HG02970 (cell line): Measurements from ENCODE around the gene ABO.
"Not testable (repeated sequence)": the region's sequence is repeated elsewhere in the genome, so short reads cannot be mapped to it uniquely, and the experiment has no call there.

ENCODE experiments used
- ATAC-seq: cut with Tn5 transposase; IDR thresholded peaks from one replicate; pipeline ENCODE4 v1.9.1; 2021; ENCODE audit warnings: mild to moderate bottlenecking, moderate library complexity, moderate number of reproducible peaks; ENCODE audit not compliant: unreplicated experiment, low FRiP score

ABO gene

GRCh38 chr9:133268335-133269056 lies 6.5 kb downstream of the ABO start:
- ATAC-seq = no peak

- no peak for ATAC-seq
Observed at GRCh38 chr9:133264235-133264764, 10.7 kb downstream of the ABO start.

DNA sequence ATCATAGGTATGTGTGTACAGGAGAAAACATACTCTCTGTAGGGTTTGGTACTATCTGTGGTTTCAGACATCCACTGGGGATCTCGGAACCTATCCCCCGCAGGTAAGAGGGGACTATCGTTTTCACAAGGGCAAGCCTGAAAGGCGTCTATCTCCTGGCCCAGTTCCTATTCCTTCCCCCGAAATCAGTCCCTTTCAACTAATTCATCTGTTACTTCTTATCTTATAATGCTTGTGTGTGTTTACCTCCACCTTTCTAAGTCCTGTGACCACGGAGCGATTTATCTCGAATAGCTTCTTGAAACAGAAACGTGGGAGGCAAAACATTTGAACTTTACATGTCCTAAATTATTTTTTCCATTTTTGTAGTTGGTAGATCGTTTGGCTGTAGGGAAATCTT lies 11.4 kb downstream of the ABO start:
- no peak for ATAC-seq

GRCh38 chr9:133262226-133262625 lies 12.8 kb downstream of the ABO start:
- ATAC-seq = no peak

DNA sequence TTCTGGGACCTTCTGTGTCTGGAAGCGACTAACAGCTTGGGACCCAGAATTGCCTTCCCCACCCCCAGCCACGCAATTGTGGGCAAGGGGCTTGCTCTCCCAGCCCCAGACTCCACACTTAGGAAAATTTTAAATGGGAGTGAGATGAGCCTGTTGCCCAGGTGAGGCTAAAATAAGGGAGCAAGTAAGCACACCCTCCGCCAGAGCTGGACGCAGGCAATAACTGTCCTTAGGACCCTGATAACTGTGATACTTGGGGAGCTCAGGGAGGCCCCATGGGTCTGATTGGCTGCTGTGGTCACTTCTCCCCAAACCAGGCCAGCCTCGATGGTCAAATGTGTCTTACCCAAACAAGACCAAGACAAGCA lies 13.3 kb downstream of the ABO start:
- no peak for ATAC-seq

GRCh38 chr9:133261103-133261752 lies 13.8 kb downstream of the ABO start:
- ATAC-seq = no peak

DNA sequence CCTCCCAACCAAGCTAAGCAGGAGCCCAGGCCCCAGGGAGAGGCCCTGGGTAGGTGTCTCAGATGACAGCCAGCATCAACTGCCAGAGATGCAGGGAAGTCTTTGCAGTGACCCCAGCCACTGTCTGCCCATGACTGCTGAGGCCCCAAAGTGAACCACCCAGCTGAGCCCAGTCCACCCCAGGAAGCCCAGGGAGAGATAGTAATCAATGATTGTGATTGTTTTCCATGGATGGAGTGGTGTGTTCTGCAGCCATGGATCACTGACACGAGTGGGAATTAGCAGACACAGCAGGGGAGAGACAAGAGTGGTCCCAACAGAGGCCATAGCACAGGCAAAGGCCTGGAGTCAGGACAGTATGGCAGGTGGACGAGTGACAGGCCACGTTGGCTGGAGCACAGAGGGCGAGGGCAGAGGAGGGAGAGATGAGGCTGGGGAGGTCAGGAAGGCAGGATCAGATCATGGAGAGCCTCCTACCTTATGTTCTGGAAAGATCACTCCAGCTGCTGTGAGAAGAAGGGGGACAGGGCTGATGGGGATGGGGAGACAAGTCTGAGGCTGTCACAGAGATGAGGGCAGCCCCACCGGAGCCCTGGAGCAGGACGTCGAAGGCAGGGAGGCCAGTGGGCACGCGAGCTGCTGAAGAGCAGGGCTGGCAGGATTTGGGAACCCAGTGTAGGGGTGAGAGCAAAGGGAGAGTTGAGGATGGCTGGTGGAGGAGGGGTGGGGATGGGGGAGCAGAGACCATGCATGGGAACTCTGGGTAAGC lies 14.5 kb downstream of the ABO start:
- ATAC-seq = no peak

DNA sequence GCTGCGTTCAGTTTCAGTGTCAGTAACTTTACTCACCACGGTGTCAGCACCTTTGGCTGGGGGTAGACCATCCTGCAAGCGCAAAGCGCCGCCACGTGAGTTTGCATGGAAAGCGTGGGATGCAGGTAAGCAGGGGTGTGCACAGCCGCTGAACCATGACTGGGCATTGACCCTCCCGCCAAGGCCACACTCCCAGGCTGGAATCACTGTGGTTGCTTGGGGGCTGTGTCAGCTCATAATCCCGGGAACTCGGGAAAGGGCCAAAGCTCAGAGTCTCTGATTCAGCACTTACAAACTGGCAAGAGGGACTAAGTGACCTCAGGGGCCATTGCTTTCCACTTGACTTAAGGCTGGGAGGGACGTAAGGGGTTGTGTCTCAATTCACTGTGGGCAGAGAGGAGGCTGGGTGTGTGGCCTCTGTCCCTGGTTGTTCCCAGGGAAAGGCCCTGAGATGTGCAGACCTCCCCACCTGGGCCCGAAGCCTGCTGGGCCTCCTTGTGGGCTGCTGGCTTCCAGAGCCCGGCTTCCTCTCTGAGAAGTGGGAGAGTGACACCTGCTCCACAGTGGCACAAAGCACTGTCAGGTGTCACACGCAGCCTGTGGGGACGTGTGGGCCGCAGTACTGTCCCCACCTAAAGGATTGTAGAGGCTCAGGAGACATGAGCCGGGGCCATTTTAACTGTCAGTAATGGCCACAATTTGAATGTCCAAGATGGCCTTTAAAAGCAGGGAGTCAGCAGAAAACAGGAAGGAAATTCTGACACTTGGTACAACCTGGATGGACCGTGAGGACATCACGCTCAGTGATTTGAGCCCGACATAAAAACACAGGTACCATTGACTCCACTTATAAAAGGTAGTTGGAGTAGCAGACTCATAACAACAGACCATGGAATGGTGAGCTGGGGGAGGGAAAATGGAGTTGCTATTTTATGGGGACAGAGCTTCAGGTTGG lies 16.7 kb downstream of the ABO start:
- ATAC-seq = no peak

DNA sequence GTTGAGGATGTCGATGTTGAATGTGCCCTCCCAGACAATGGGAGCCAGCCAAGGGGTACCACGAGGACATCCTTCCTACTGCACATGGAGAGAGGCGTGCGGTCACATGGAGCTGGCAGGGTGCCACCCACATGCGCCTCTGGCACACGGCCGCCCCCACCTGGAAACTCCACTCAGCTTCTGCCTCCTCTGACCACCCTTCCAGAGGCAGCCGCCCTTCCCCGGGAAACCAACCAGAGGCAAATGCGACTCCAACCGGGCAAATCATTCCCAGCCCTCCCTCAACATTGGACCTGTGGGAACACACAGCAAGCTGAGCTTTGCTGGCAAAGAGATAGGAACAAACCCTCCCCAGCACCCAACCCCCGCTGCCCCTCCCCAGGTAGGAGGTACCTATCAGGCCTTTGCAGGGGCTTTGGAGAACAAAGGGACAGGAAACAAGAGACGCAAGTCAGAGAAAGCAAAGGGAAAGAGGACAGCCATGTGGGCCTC lies 17.5 kb downstream of the ABO start:
- no peak for ATAC-seq

- ATAC-seq = no peak
Observed at GRCh38 chr9:133256686-133257091, 18.3 kb downstream of the ABO start.

GRCh38 chr9:133256136-133256461 lies 18.9 kb downstream of the ABO start:
- ATAC-seq = no peak

DNA sequence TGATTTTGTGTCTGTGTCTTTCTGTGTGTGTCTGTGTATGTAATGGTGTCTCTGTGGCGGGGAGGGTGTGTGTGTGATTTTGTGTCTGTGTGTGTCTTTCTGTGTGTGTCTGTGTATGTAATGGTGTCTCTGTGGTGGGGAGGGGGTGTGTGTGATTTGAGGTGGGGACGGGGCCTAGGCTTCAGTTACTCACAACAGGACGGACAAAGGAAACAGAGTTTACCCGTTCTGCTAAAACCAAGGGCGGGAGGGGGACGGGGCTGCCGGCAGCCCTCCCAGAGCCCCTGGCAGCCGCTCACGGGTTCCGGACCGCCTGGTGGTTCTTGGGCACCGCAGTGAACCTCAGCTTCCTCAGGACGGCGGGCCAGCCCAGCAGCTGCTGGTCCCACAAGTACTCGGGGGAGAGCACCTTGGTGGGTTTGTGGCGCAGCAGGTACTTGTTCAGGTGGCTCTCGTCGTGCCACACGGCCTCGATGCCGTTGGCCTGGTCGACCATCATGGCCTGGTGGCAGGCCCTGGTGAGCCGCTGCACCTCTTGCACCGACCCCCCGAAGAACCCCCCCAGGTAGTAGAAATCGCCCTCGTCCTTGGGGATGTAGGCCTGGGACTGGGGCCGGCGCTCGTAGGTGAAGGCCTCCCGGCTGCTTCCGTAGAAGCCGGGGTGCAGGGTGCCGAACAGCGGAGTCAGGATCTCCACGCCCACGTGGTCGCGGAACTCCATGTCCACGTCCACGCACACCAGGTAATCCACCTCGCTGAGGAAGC lies 19.4 kb downstream of the ABO start:
- no peak for ATAC-seq

GRCh38 chr9:133254471-133254870 lies 20.5 kb downstream of the ABO start:
- no peak for ATAC-seq

DNA sequence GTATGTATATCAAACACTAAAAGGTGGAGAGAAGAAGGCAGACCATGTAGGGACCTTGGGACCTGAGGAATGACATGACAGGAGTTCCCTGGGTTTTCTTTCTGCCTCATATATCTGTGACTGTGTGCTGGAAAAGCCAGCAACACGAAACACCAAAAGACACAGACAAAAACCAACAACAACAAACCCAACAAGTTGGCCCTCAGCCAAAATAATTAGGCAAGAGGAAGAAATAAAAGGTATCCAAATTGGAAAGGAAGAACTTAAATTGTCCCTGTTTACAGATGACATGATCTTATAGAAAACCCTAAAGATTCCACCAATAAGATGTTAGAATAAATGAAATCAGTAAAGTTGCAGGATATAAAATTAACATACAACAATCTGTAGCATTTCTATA lies 21.7 kb downstream of the ABO start:
- ATAC-seq = no peak

DNA sequence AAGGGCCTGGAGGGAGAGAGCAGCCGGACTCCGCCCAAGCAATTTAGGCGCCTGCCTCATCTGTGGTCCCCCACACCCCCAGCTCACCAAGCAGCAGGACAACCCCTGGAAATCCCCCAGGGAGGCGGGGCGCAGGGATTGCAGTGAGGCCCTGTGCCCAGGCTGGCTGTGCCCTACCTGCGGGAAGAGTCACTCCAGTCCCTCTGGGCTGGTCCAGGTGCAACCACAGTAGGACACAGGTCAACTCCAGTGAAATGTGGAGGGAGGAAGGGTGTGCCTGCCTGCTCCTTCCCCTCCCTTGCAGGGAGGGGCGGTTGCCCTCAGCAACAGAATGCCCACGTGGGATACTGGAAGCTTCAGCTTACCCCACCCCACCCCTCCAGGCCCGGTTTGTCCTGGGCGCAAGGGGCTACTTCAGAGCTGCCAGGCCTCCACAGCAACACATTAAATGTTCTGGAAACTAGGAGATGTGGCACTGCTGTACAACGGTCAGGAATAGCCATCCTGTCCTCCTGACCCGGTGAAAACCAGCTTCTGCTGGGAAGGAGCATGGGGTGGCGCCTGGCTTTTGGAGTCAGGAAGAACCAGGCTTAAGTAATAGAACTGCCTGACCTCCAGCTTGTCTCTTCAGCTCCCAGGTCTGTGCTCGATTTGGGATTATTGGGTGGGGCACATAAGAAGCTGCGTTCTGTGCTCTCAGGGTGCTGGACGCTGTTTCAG lies 22.5 kb downstream of the ABO start:
- ATAC-seq = no peak

DNA sequence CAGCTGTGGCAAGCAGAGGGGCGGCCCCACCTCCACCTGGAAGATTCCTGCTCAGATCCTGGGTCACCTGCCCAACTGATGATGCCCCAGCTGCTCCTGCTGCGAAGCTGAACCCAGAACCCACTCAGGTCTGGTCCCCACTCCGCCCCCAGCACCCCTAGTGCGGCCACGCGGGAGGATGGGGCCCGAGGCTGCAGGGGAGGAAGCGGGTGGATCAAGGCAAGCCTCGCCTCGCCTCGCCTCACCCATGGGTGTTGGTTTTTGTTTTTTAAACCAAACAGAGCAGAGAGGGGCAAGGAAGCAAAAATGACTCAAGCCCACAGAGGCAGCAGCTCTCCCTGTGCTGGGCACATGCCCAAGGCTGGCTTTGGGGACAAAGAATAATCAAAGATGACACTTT lies 23.2 kb downstream of the ABO start:
- no peak for ATAC-seq

DNA sequence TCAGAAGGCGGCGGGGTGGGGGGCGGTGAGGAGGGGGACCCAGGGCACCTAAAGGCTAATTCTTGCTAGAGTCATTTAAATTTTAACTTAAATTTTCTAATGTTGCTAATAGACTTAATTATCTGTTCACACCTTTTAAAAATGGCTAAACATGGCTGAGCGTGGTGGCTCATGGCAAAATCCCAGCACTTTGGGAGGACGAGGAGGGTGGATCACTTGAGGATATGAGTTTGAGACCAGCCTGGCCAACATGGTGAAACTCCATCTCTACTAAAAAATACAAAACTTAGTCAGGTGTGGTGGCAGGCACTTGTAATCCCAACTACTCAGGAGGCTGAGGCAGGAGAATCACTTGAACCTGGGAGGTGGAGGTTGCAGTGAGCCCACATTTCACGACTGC lies 23.8 kb downstream of the ABO start:
- ATAC-seq = not testable (repeated sequence)

- no peak for ATAC-seq
Observed at GRCh38 chr9:133250741-133251170, 24.2 kb downstream of the ABO start.

- ATAC-seq = no peak
Observed at GRCh38 chr9:133249337-133249736, 25.7 kb downstream of the ABO start.
